ENCODE data around the gene BBIP1.
A peak's percentile ranks its signal among the peaks of the same experiment; 100 is the strongest.
"Not testable (repeated sequence)": the region's sequence is repeated elsewhere in the genome, so short reads cannot be mapped to it uniquely, and the experiment has no call there.

BBIP1 gene

DNA sequence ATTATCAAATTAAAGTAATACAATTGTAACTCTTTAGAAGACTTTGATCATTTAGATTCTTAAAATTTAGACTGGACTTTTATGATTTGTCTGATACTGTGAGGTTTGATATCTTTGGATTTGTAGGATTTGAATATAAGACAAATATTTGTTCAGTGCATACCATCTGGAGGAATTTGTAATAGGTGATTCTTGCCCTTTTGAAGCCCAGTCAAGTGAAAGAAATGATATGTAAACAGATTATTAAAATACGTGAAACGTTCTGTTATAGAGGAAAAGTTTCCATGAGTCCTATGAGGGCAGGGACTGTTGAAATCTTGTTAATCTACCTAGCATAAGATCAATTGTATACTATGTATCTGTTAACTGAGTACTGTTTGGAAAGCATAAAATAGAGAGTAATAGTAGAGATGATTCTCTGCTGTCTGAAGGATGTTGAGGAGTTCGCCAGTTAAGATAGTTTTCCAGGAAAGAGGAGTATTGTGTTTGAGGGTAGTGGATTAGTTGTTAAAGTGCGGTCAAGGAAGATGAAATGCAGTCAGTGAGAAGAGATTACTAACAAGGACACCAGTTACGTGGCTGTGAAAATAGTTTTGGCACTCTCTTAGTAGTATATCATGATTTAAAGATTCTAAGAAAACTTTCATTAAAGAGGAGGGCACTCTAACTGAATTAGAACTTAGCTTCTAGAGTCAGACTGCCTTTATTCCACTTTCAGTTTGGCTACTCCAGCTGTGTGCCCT lies 32.9 kb downstream of the BBIP1 start:
- DNase-seq = no peak

DNA sequence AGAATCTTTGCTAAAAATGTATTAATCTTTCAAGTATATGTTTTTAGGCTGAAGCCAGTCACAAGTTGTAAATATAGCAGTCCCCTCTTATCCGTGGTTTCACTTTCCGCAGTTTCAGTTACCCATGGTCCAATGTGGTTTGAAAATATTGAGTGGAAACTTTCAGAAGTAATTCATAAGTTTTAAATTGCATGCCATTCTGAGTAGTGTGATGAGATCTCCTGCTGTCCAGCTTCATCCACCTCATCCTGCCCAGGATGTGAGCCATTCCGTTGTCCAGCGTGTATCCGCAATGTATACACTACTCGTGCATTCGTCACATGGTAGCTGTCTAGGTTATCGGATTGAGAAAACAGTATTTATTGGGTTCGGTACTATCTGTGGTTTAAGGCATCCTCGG lies 35.1 kb downstream of the BBIP1 start:
- no peak for DNase-seq

DNA sequence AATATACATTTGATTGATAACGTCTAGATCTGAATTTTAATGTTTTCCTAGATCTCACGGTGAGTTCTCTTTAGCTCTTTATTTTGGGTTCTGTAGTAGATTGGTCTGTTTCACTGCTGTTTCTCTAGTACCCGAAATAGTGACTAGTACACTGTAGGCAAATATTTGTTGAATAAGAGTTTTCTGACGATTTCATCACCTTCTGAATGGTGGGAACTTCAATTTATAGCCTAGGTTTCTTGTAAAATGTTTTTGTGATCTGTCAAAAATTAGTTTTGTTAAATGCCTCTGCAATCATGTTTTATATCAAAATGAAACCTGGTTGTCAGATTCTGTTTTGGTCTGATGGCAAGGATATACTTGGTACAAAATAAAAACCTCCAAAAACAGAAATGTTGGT lies 37.1 kb downstream of the BBIP1 start:
- no peak for DNase-seq

DNA sequence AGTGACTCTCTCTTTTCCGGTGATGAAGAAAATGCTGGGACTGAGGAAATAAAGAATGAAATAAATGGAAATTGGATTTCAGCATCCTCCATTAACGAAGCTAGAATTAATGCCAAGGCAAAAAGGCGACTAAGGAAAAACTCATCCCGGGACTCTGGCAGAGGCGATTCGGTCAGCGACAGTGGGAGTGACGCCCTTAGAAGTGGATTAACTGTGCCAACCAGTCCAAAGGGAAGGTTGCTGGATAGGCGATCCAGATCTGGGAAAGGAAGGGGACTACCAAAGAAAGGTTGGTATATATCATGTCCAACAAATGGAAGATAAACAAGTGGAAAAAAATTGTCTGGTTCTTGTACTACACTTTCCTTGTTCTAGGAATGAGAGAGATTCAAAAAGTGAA lies 37.7 kb downstream of the BBIP1 start:
- no peak for DNase-seq

DNA sequence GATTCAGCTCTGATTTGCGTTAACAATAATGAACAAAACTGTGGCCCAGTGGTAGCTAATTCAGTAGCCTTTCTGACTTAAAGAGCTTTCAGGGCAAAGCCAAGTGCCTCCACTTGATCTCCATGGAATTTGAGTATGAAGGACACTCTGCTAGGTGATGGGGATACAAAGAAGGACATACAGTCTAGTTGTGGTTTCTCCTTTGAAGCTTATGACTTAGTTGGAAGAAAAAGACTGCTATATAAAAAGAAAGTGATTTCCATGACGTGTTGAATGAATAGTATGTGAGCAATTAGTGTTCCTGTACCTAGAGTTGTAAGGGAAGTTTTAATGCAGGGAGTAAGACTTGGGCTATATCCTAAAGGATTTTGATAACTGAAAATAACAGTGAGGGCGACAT lies 39.0 kb downstream of the BBIP1 start:
- DNase-seq = no peak

DNA sequence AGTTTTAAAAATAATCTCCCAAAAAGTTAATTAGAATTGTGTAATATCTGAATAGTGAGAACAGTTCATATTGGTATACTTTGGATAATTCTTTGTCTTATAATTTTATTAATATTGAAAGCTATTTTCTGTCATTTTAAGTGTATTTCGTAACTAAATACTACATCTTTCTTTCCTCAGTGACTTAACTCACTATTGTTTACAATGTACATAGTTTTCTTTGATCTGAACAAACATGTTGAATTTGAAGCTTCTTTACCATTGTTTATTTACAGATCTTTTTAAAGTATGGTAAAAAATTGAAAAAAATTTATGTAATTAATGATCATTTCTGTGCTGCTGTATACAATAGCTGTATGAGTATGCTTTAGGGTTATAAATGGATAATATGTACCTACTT lies 42.2 kb downstream of the BBIP1 start:
- no peak for DNase-seq

DNA sequence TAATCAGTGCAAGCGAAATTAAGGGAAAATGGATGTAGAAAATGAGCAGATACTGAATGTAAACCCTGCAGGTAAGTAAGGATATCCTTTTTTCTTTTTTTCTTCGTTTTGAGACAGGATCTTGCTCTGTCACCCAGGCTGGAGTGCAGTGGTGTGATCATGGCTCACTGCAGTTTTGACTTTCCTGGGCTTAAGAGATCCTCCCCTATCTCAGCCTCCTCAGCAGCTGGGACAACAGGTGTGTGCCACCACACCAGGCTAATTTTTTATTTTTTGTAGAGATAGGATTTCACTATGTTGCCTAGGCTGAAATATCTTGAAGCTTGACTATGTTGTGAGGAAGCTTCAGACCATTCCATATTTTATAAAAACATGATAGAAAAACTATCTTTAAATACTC lies 43.0 kb downstream of the BBIP1 start:
- DNase-seq = no peak

DNA sequence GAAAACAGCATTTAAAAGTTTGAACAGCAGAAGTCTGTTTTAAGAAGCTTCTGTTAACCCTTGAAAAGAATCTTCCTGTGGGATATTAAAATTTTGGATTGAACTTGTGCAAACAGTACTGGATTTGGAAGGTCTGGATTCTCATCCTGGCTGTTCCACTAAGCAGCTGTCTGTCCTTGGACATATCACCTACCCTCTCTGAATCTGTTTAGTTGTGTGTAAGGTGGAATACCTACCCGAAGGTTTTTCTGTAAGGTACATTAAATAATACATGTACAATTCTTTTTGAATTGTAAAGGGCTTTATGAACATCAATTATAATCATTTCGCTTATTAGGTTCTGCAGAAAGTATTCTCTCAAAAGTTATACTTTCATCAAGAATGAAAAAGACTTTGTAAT lies 45.0 kb downstream of the BBIP1 start:
- DNase-seq = no peak

DNA sequence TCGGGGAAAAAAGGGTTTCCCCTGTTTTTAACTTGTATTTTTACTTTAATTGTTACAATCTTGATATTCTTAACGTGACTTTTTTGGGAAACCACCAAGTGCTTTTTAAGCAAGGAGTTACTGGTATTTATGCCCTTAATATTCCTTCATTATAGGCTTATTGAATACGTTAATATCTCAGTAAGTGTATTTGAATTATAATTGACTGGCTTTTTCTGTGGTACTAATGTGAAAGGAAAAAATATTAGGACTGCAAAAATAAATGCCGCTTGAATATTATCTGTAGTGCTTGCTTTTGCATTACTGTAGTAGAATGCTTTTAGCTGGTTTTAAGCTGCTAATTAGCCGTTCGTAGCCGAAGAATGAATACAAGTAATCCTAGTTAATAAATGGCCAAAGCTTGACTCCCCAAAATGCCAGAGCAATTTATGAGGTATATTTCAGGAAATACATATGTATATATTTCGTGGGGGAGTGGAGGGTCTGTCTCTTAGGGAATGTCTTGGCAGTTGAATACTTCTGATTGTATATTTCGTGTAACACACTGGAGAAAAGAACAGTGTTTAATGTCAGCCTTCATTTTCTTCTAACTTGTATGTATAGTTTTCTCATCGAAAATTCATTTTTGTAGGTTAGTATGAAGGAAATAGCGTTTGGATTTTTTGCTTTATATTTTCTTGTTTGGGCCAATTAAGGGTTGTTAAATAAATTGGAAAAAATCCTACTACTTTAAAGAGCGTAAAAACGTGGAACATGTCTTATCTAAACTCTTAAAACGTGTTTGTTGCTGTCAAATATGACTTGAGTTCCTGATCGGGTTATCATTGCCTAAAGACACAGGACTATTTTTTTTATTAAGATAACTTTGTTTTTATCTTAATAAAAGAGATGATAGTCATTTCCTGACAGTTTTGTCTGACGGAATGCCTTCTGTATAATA lies 45.7 kb downstream of the BBIP1 start:
- DNase-seq = no peak

DNA sequence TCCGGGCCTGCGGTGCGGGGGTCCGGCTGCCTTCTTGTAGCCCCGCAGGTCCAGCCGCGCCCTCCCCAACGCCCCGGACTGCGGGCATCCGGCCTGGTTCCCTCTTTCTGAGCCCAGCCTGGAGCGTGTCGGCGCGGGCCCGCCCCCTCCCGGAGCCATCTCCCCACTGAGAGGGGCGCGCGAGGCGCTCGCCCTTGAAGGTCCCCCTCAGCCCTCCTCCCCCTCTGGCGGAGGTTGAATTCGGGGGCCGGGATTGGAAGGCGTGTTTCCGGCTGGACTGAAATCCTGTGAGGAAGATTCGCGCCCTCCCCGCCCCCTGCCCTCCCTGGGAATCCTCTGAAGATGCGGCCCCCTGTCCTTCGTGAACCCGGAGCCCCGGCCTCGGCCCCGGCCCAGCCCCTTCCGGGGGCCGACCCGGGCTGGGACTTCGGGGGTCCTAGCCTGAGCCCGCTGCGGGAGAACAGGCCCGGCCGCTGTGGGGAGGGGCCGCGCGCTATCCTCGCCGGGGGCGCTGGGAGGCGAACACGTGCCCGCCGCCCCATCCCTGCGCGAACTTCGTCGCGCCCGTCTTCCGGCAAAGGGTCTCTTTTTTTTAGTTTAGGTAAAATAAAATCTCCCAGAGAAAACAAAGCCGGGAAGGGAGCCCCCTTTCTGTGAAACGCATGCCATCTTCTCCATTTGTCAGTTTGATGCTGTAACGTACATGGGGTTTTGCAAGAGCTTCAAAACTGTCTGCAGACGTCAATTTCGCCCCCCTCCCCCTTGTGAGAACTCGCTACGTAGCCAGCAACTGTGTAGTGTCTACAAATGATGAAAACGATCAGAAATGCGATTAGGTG lies 46.6 kb downstream of the BBIP1 start:
- peak in 46 of 56 donors; percentile 30 to 87 (median 68) for DNase-seq

DNA sequence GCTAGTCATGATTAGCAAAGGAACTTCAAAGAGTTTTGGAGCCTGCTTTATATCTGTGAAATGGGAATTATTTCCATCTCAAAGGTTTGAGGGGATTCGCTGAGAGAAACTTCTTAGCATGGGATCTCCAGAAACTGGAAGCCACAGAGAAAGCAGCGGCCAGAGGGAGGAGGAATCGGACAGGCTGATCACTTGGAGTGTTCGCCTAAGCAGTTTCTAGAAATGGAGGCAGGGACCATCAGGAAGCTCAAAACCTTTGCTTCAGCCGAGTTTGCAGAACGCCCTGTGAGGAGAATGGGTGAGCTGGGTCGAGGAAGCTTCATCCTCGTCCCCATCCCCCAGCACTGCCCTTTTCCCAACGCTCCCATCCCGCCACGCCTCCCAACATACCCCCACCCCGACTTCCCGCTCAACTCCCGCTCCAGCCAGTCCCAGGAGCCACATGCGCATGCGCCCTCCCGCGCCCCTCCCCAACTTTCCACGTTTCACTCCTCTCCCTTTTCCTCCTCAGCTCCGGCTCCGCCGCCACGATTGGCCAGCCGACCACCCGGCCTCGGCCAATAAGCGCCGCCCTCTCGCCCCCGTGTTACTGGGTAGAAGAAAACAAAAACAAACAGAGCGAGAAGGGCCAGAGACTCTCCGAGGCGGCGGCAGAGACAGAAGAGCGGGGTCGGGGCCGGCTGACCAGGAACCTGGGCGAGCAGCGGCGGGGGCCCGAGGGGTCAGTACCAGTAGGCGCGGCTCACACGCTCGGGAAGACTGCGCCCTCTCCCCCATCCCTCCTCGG lies 47.5 kb downstream of the BBIP1 start, which contains the start of gene PDCD4:
Gene PDCD4, plus strand, starts transcription at position 631 of the 787 bp plus-strand sequence. CDS start 4,100 bp downstream, outside the sequence.
- DNase-seq = peak; percentile 72 to 100 (median 98)

DNA sequence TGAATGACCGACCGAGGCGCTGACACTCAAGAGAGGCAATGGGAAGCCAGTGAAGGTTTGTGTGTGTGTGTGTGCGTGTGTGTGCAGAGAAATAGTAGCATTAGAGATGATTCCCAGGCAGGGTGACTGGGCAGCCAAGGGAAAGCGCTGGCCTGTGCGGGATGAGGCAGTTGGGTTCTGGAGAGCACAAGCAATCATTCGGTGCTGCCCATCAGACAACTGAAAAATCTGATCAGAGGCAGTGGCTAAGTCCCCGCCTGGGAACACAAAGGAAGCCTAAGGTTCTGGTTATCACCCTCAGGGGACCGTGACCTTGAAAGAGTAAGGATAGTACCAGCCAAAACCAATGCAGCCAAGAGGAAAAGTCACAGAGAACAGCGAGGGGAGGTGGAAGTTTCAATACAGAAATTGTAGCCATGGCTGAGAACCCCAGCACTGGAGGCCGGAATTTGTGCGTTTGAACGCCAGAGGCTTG lies 48.1 kb downstream of the BBIP1 start:
- DNase-seq = no peak

DNA sequence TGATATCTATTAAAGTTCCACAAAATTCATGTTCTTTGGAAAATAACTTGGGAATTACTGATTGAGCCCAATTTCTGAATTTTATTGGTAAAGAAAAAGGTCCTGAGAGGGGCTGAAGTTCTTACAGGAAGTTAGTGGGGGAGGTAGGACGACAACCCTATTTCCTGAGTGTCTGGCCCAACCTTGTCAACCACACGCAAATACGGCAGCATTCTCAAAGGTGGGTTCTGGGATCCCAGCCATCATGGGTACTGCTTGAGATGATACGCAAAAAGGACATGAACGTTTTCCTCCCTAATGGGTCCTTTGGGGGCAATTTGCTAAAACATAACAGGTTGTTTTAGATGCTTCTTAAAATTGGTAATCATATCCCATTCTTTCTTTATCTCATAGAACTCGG lies 50.0 kb downstream of the BBIP1 start:
- no peak for DNase-seq

DNA sequence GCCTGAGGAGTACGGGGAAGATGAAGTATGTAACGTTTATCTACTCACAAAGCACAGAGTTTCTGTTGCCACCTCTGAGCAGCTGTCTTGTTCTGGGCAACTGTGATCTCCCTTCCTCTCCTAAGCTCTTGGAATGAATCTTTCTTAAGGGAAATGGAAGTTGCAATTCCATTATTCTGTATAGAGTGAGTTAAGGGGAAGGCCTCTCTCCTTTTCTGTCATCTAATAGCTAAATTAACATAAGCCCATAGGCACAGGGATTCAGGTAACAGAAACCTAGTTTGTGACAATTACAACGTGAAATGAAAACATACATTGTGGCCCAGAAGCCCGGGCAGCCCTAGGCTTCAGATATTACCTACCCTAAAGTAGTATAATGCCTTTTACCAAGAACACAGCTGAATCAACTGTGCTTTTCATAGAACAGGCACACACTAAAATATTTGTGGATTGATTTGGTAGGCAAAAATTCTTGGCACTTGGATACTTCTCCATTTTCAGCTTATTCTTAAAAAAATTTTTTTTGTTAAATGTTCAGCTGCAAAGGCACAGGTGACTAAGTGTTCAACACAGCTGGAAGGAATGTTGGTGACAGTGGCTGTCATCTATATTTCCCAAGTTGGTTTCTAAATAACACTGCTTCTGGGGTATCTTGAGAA lies 51.0 kb downstream of the BBIP1 start:
- no peak for DNase-seq

DNA sequence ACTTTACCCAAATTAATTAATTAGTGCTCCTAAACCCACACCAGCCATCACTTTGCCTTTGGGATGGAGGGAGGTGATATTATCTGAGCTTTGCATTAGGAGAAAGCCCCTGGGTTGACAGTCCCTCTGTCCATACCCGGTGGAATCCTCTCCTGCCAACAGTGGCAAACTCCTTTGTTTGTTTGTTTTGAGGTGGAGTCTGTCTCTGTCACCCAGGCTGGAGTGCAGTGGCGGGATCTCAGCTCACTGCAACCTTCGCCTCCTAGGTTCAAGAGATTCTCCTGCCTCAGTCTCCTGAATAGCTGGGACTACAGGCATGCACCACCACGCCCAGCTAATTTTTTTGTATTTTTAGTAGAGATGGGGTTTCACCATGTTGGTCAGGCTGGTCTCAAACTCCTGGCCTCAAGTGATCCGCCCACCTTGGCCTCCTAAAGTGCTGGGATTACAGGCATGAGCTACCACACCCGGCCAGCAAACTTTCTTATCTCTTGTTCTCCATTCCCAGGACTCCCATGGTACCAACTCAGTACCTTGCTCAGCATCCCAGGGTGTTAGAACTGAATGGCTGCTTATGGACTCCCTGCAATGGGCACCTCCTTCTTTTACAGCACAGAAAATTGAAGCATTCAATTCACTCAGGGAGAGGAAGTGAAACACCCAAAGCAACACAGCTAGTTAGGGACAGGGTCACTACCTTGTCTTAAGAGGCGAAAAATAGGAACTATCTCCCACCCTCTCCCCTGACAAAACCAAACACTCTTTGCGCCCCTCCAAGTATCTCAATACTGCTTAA lies 51.8 kb downstream of the BBIP1 start:
- not testable (repeated sequence) for DNase-seq

DNA sequence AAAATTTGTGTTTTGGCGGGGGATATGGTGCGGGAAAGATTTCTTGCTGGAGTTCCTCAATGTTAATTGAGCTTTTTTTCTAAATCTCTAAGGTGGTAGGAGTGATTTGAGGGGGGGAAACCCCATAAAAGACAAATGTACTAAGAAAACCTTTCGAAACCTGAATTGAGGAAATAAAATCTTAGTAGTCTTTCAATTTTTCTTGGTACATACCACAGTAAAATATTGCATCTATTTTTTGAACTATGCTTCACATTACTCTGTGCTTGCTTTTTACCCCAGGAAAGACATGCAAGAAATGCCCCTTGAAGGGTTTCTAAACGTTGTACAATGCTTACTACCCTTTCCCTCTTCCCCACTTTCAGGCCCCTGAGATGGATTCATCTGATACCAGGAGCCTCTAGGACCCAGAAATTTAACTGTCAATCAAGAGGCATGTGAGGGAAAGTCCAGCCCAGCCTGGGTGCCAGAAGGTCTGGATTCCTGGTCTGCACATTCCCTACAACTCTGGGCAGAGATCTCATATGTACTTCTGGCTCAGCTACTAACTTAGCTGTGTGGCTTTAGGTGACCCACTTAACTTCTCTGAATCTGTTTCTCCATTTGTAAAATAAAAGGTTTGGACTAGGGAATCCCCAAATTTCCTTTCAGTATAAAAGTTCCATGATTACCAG lies 53.0 kb downstream of the BBIP1 start:
- no peak for DNase-seq

DNA sequence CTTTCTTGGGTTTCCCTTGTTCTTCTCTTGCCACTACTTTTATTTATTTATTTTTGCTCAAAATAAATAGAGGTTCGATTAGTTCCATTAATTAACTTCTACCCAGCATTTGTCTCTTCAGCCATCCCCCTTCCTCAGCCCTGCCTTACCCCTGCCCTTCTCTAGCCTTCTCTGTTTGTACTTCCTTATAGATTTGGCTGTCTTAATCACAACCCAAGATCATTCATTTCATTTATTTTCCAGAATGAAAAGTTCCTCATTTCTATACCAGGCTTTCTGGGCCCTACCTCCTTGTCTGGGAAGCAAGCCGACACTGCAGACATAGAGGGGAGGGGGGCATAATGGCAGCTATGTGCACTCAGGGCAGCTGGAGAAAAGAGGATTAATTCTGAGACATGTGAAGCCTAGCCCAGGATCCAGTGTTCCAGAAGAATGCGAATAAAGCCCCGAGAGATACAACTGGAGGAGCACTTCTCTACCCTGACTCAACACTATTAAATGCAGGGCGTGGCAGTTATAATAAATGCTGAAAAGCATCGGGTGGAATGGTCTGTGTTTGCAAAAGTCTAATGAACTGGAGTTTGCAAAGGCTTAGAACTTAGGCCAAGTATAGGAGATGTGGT lies 53.7 kb downstream of the BBIP1 start:
- no peak for DNase-seq

DNA sequence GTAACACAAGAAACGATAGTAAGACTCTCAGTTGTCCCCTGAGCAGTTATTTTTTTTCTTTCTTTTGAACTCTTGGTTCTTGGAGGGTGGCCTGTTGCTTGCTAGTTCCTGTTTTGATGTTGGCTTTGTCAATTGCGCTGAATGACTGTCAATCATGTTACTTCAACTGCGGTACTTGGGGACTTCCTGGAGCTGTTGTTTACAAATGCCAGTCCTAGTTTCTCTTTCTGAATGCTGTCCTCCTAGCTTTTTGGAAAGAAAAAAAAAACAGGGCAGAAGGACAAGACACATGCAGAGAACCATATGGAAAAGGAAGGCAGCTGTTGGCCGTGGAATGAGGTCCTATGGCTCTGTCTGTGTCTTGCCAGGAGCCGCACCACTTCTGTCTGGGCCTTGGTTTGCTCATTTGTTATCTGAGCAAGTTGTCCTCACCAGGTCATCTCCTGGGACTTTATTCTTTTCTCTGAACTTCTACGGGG lies 54.3 kb downstream of the BBIP1 start:
- DNase-seq = peak in 1 of 56 donors; percentile 16

Measured in nucleus accumbens (tissue), 56 donors.